HG03432 (cell line): ENCODE results near the gene PSMB7.

Experiments
- ATAC-seq: cut with Tn5 transposase; IDR thresholded peaks from one replicate; pipeline ENCODE4 v1.9.1; 2021; ENCODE audit warnings: mild to moderate bottlenecking, moderate library complexity; ENCODE audit not compliant: unreplicated experiment

Gene PSMB7

GRCh38 chr9:124358631-124359030 is 56.6 kb downstream of the PSMB7 start:
- ATAC-seq = no peak

- ATAC-seq = no peak
Observed at GRCh38 chr9:124357721-124358361, 57.4 kb downstream of the PSMB7 start.

GRCh38 chr9:124356745-124357390 is 58.4 kb downstream of the PSMB7 start:
- ATAC-seq = no peak

DNA sequence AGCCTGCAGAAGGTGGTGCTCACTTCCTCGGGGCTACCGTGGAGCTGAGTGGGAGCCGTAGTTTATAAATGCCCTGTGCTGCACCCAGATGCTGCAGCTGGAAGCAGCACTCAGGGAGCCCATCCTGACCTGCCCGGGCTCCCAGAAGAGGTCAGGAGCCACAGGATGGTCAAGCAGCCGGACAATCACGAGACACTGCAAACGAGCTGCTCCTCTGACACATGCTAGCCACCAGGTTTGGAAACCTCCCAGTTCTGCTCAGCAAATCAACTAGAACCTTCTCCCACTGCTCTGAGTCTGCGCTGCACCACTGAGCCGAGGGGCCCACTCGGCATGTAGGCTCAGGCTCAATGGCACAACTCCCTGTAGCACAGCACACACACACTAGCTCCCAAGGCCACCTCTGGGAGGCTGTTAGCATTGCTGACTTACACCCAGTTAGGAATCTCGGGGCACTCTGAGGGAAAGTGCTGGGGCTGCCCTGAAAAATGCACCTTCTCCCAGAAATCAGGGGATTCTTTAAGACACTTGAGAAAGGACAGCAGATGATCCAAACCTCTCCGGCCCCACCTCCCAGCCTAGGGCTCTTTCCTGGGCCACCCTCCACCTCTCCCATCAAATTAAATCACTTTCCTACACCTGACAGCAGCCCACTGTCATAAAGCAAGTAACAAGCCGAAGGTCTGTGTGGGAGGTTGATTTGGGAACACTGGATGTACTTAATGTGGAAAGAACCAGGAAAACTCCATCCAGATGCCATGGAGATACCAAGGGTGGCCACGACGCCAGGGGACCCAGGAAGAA is 59.1 kb downstream of the PSMB7 start:
- ATAC-seq = no peak

DNA sequence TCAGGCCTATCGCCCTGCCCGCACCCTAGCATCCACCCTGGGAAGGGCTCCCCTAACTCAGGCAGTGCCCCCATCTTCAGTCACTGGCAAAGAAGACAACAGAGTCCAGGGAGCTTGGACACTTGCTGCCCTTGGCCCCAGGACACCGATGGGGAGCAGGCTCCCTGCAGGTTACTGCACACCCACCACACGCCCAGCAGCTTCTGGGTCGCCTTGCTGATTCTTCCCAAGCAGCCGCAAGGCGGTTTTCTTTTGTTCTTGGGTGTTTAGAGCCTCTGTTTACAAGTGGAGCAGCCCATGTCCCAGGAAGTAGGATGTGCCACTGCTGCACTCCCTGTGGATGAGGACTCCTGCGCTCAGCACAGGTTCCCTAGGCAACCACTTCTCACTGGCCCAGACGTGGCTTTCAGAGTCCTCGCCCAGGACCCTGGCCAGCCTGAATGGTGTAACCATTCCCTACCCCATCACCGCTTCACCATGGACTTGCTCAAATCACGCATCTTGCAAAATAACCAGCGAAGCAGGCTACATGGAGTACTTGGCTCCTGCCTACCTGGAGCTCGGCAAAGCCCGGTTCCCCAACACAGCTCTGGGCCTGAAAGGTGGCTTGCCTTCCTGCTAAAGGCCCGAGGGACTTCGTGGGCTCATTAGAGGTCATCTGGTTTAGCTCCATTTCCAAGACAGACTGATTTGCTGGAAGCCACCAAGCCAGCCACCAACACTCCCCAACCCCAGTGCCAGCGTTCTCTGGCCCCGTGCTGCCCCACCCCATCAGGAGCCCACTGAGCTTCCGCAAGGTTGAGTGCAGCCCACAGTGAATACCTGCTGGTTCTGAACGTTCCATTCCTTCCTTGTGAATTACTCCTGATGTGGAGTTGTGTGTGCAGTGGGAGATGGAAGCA is 60.0 kb downstream of the PSMB7 start:
- no peak for ATAC-seq

GRCh38 chr9:124354346-124355038 is 60.8 kb downstream of the PSMB7 start:
- no peak for ATAC-seq

DNA sequence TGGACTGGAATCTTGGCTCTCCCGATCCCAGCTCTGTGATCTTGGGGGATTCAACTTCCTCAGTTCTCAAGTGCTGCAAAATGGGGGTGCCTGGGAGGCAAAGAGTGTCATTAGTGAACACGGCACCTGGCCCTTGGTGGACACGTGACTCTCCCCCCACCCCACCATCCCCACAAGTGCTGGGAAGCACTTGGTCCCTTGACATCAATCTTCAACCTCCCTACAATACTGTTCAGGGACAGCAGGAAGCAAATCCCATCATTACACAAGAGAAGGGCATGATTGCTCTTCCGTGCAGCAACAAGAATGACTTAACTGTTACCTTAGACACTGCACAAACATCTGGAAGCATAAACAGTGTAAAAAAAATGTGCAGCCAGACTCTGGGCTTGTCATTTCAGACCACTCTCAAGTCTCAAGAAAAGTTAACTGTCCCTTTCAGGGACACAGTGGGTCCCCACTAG is 61.4 kb downstream of the PSMB7 start:
- ATAC-seq = no peak

DNA sequence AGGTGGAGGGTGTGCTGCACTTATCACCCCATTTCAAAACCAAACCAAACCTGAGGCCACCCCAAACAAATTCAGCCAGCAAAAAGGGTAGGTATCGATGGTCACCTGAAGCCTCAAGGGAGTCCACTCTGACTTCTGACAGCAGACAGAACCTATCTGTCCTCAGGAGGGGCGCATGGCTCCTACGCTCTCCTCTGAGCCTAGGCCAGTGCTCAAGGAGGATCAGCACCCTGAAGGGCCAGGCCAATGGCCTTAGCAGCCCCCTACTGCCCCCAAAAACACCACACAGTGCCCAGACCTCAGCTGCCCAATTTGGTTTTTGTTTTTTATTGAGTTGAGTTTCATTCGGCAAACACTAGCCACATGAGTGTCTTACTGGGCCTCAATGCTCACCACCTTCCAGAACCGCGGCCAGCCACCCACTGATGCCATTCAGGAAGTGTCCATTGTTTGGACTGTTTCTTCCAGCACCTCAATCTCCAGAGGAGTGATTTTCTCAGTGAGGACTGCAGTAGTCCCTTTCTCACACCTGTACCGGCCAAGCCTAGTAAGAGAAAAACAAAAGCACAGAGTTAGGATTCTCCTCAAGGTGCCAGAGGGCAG is 62.0 kb downstream of the PSMB7 start:
- ATAC-seq = no peak

DNA sequence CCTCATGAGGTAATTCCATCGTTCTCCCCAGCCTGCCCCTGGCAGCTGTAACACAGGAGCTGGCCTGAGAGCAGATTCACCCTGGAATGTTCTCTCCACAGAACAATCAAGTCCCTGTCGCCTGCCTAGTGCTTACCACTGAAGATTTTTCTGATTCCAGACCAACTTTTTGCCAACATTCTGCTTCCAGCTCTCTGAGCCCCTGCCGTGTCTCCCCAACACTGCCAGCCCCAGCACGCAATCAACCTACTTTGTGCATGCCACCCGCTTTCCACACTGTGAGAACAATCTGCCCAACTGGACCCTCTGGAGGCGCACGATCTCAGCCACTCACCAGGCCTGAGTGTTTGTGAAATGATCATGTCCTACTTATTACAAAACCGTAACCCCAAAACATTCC is 62.6 kb downstream of the PSMB7 start:
- no peak for ATAC-seq

DNA sequence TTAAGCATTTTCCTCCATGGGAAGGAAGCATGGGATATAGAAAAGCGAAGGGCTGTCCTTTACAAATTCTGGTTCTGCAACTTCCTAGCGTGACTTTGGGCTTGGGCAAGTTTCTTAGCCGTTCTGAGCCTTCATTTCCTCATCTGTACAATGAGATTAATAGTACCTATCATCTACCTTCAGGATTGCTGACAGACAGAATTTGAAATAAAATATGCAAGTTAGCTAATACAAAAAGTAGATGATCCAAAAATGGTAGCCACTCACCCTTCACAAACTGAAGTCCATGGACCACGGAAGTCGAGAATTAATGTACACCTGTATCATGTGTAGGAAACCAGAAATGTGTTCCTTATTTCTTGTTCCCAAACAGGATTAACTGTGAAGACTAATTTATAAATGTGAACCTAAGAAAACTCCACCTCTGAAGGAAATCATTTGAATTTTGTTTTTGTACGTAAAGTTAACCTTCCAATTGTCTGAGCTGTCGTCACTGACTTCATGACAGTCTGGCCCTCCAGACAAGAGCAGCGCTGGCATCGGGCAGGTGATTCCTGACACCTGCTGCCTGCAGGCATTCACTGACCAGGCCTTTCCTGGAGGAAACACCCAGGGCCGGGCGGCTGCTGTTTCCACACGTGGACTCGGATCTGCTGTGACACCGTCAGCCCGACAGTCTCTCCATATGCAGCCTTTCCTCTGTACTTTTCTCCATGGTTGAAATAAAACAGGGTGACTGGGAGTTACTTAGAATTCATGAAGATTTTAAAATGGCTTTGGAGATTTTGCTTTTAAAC is 63.4 kb downstream of the PSMB7 start:
- no peak for ATAC-seq

GRCh38 chr9:124350494-124351263 is 64.6 kb downstream of the PSMB7 start:
- no peak for ATAC-seq

- no peak for ATAC-seq
Observed at GRCh38 chr9:124349675-124350493, 65.4 kb downstream of the PSMB7 start.

GRCh38 chr9:124349267-124349666 is 66.0 kb downstream of the PSMB7 start:
- ATAC-seq = no peak

- no peak for ATAC-seq
Observed at GRCh38 chr9:124348831-124349230, 66.4 kb downstream of the PSMB7 start.

DNA sequence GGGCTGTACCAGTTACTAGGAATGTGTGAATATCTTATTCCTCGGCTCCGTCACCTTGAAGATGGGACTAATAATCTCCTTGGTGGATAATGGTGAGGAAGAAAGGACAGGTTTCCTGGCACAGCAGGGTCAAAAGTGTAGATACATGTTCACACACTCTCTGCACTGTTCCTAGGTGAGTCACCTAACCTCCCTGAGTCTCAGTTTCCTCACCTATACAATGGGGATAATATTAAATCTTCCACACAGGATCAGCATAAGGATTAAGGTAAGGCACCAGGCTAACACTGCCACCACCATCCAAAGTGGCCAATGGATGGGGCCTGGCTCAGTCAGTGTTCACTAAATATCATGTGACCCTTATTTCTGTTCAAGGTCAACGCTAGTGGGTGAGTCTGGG is 66.9 kb downstream of the PSMB7 start:
- ATAC-seq = no peak

- no peak for ATAC-seq
Observed at GRCh38 chr9:124347968-124348358, 67.3 kb downstream of the PSMB7 start.

- no peak for ATAC-seq
Observed at GRCh38 chr9:124347206-124347967, 67.9 kb downstream of the PSMB7 start.
